ENCODE results near the gene ARSK. TPM values are rescaled to one million over a fixed set of nuclear protein-coding genes. Genes with fewer than 3 reads are reported as not detected.

Gene ARSK
- total RNA-seq, 1 experiment from 2014 or later, result 3.6 TPM

DNA sequence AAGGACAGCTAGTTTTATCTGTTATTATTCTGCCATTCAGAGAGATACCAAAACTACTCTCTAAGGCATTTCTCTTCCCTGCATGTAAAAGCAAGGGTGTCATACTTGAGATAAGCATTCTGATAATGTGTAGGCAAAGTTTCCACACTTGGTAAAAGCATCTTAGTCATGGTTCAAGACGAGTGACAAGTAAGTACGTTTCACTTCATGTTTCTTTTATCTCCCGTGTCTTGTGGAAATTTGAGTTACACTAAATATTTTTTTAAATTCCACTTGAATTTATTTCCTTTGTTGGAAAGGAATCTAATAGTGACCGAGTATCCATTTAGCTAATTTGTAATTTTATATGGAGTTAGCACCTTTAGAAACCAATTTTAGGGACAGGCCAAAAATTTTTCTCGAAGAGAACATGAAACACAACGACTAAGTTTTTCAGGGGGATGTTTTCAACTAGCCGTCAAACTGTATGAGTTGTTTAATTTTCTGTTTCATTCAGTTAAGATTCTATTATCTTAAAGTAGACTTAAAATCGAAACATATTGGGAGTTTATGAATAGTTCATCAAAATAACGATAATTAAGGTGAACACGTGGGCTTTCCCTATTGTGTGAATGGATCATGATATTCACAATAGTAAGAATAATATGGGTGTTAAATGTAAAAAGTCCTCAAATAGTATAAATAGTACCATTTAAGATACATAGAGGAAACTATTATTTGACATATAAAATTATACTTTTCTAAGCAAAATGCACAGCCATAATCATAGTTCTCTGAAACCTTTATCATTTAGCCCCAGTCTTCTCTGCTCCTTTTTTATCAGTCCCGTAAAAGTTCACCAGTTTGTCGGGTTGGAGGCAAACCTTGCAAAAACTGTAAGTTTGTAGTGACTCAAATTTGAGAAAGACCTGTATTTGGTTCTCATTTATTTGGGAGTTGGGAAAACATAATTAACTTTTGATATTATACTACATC is 93.3 kb downstream of the ARSK start:
- H3K27ac Mint-ChIP-seq (ENCODE audit: low read depth, unreplicated experiment), result peak overlapping the region; percentile 89
- TF ChIP-seq, protein P1, sequence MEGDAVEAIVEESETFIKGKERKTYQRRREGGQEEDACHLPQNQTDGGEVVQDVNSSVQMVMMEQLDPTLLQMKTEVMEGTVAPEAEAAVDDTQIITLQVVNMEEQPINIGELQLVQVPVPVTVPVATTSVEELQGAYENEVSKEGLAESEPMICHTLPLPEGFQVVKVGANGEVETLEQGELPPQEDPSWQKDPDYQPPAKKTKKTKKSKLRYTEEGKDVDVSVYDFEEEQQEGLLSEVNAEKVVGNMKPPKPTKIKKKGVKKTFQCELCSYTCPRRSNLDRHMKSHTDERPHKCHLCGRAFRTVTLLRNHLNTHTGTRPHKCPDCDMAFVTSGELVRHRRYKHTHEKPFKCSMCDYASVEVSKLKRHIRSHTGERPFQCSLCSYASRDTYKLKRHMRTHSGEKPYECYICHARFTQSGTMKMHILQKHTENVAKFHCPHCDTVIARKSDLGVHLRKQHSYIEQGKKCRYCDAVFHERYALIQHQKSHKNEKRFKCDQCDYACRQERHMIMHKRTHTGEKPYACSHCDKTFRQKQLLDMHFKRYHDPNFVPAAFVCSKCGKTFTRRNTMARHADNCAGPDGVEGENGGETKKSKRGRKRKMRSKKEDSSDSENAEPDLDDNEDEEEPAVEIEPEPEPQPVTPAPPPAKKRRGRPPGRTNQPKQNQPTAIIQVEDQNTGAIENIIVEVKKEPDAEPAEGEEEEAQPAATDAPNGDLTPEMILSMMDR (IDR thresholded peaks at IDR 0.05; ENCODE audit: unreplicated experiment), result no peak
- ChIA-PET CTCF (interaction anchor here (0.6 to 9.5 kb wide), 6 partner anchors 7 to 197 kb away, joined by 3 to 149 read pairs (median 10); partner anchors contain the start of gene GLRX), POLR2A (interaction anchor here (1.5 to 3.7 kb wide), 10 partner anchors 9 to 200 kb away, joined by 4 to 29 read pairs (median 10); partner anchors contain the start of genes ARSK, GLRX, RHOBTB3 and SKIC3)
- no peaks in the 10 kb centered on the region for H3K36me3 Mint-ChIP-seq (ENCODE audit: insufficient read depth, unreplicated experiment)
- intact Hi-C loops (cut with micrococcal nuclease), result no loop called here
- BruUV-seq (replicated peaks), result no TSS peak
- peak overlapping the region; percentile 74 for H3K4me3 Mint-ChIP-seq (ENCODE audit: unreplicated experiment)
- no peaks in the 10 kb centered on the region for H3K9me3 Mint-ChIP-seq (ENCODE audit: unreplicated experiment)
- no peak for DNase-seq (ENCODE audit: unreplicated experiment)
- H3K27me3 Mint-ChIP-seq (ENCODE audit: insufficient read depth, unreplicated experiment), result no peaks in the 10 kb centered on the region
- H3K4me1 Mint-ChIP-seq (ENCODE audit: insufficient read depth, unreplicated experiment), result peaks cover 15% of the 10 kb centered on the region

DNA sequence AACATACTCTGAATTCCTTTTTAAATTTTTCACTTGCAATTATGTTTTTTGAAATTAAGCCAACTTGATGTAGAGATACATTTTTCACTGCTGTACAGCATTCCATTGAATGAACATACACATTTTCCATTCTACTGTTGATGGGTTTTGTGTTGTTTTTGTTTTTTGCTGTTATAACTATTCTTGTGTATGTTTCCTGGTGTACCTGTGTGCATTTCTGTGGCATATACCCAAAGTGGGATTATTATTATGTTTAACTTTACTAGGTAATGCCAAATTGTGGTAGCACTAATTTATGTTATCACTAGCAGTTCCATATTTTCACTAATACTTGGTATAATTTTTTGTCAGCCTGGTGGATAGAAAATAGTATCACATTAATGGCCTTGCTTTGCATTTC is 94.4 kb downstream of the ARSK start:
- TF ChIP-seq, protein P1 (IDR thresholded peaks at IDR 0.05; ENCODE audit: unreplicated experiment), result no peak
- H3K27ac Mint-ChIP-seq (ENCODE audit: low read depth, unreplicated experiment), result no peak overlapping the region
- intact Hi-C loops (cut with micrococcal nuclease), result no loop called here
- peaks cover 10% of the 10 kb centered on the region for H3K4me1 Mint-ChIP-seq (ENCODE audit: insufficient read depth, unreplicated experiment)
- POLR2A ChIA-PET, result interaction anchor here (3.7 kb wide), 1 partner anchor 174 kb away, joined by 29 read pairs; the partner anchor contains the start of gene GLRX
- no peaks in the 10 kb centered on the region for H3K9me3 Mint-ChIP-seq (ENCODE audit: unreplicated experiment)
- no peak overlapping the region for H3K4me3 Mint-ChIP-seq (ENCODE audit: unreplicated experiment)
- no peak for DNase-seq (ENCODE audit: unreplicated experiment)
- BruUV-seq (replicated peaks), result no TSS peak
- no peaks in the 10 kb centered on the region for H3K27me3 Mint-ChIP-seq (ENCODE audit: insufficient read depth, unreplicated experiment)
- H3K36me3 Mint-ChIP-seq (ENCODE audit: insufficient read depth, unreplicated experiment), result no peaks in the 10 kb centered on the region
- CTCF ChIA-PET, result interaction anchor here (0.9 kb wide), 1 partner anchor 143 kb away, joined by 3 read pairs; no protein-coding TSS in a partner anchor

DNA sequence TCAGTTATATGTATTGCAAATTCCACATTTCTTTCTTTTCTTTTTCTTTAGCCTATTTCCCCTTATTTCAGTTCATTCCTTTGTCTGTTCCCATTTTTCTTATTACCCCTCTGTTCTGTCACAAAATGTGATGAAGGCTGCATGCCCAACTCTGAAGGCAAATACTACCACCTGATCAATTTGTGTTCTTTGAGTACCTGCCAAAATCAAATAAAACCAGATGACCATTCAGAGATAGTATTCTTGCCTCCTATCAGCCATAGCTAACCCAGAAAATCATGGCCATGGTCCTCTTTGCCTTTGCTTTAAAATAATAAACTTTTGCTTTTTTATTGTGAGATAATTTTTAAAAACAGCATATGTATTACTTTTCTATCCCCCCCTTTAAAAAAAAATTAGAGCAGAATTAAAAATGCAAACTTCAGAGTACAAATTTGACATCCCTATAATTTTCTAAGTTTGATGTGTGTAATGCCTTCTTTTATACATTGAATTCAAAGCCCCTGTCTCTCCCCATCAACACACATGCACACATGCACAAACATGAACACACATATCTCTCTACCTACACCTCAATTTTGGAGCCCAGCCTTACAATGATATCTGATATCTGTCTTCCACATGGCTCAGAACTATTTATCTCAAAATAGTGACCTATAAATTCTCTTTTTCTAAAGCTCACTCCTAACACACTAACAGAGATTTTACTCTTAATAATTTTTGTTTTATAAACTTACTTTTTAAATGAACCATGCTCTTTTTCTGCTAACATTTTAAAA is 95.1 kb downstream of the ARSK start:
- H3K9me3 Mint-ChIP-seq (ENCODE audit: unreplicated experiment), result no peaks in the 10 kb centered on the region
- no TSS peak for BruUV-seq (replicated peaks)
- intact Hi-C loops (cut with micrococcal nuclease), result no loop called here
- H3K4me1 Mint-ChIP-seq (ENCODE audit: insufficient read depth, unreplicated experiment), result peaks cover 6% of the 10 kb centered on the region
- TF ChIP-seq, protein P1 (IDR thresholded peaks at IDR 0.05; ENCODE audit: unreplicated experiment), result no peak
- ChIA-PET CTCF (interaction anchor here (0.6 to 1.2 kb wide), 4 partner anchors 131 to 199 kb away, joined by 3 to 5 read pairs (median 3); no protein-coding TSS in a partner anchor), POLR2A (interaction anchor here (0.5 to 1.2 kb wide), 4 partner anchors 14 to 173 kb away, joined by 3 to 4 read pairs (median 3); partner anchors contain the start of gene GLRX)
- no peaks in the 10 kb centered on the region for H3K27me3 Mint-ChIP-seq (ENCODE audit: insufficient read depth, unreplicated experiment)
- no peak overlapping the region for H3K4me3 Mint-ChIP-seq (ENCODE audit: unreplicated experiment)
- no peak for DNase-seq (ENCODE audit: unreplicated experiment)
- H3K36me3 Mint-ChIP-seq (ENCODE audit: insufficient read depth, unreplicated experiment), result no peaks in the 10 kb centered on the region
- no peak overlapping the region for H3K27ac Mint-ChIP-seq (ENCODE audit: low read depth, unreplicated experiment)

Measured in MCF 10A (cell line).